Heart right ventricle (tissue), 16 donors: Measurements from ENCODE around the gene CBFB. TPM values are rescaled to one million over a fixed set of nuclear protein-coding genes. Genes with fewer than 3 reads are reported as not detected.
A peak's percentile ranks its signal among the peaks of the same experiment; 100 is the strongest.

Source experiments
- ATAC-seq, 8 donors: fragments of 200-7000 bp; cut with Tn5 transposase; one replicate each; pipeline ENCODE4 v1.9.1; 2020; ENCODE audit warnings: mild to moderate bottlenecking in 8 of 8, moderate library complexity in 8 of 8, moderate number of reproducible peaks in 1 of 8
- DNase-seq, 2 donors: peaks; one replicate each; pipeline ENCODE4 v3.0.0-alpha.2; 2020
- H3K27ac ChIP-seq, 10 donors: fragments of 200-600 bp; sonication (generic) in 2 of 10; one replicate each; pipeline versions ENCODE4 v1.5.0 to v1.8.0; 2020 to 2022; ENCODE audit warnings: mild to moderate bottlenecking in 3 of 10
- H3K27me3 ChIP-seq, 7 donors: fragments of 200-600 bp; one replicate each; pipeline ENCODE4 v1.8.0; 2021 to 2022; ENCODE audit warnings: mild to moderate bottlenecking in 2 of 7
- H3K36me3 ChIP-seq, 9 donors: fragments of 200-600 bp; sonication (generic) in 1 of 9; one replicate each; pipeline versions ENCODE4 v1.5.0 to v1.8.0; 2020 to 2022; ENCODE audit warnings: mild to moderate bottlenecking in 2 of 9
- H3K4me1 ChIP-seq, 9 donors: fragments of 200-600 bp; sonication (generic) in 1 of 9; one replicate each; pipeline versions ENCODE4 v1.5.0 to v1.8.0; 2020 to 2022; ENCODE audit warnings: mild to moderate bottlenecking in 4 of 9
- H3K4me3 ChIP-seq, 10 donors: fragments of 200-600 bp; sonication (generic) in 2 of 10; one replicate each; pipeline versions ENCODE4 v1.5.0 to v1.8.0; 2020 to 2022; ENCODE audit warnings: mild to moderate bottlenecking in 7 of 10, moderate library complexity in 2 of 10
- H3K9me3 ChIP-seq, 11 donors: fragments of 200-600 bp in 10 of 11; sonication (generic) in 2 of 11; one replicate each; pipeline versions ENCODE4 v1.5.0 to v1.8.0; 2013 to 2022; ENCODE audit warnings: mild to moderate bottlenecking in 2 of 11, control low read depth in 1 of 11, moderate library complexity in 1 of 11
- CTCF ChIP-seq, 9 donors: fragments of 200-600 bp; sonication (generic) in 2 of 9; IDR thresholded peaks; one replicate each; pipeline versions ENCODE4 v1.5.0 to v1.8.0; 2021 to 2022; ENCODE audit warnings: antibody characterized with exemption in 9 of 9, mild to moderate bottlenecking in 5 of 9, moderate library complexity in 1 of 9
- WGBS, 2 donors: extraction: QIAGEN DNeasy Blood & Tissue Kit; methylation state at CpG; one replicate each; pipeline ENCODE4 v1.1.7; 2013; ENCODE audit warnings: inconsistent platforms in 1 of 2; 5-methylcytosine and 5-hydroxymethylcytosine counted together
- intact Hi-C, 10 donors: fragments of 100-400 bp; cut with DNase I; formaldehyde crosslinking; loops; one replicate each; pipeline versions ENCODE4 v1.11.1 to v1.14.2; 2022
- polyA plus RNA-seq, 2 donors: library from polyadenylated mRNA; stranded (reverse); fragments of 200-250 nt; gene quantifications; one replicate each; pipeline ENCODE4 v1.2.3, GENCODE V29; 2013
- total RNA-seq, 10 donors: library from RNA; stranded (reverse); fragmentation: NEBNext Ultra II Directional in 3 of 10; extraction: Animal tissue kit (Norgen Biotek cat#: 25700) in 3 of 10; gene quantifications; one replicate each; pipeline versions ENCODE4 v1.2.1 to v1.2.4, GENCODE V29; 2021 to 2023
- donor health status: Arrhythmogenic right ventricular cardiomyopathy.
- donor health status: ischemic (EF 13 %, LVEDD 7.1; RV severe dilation, severe dysfunction).
- donor health status: healthy with polysubstance abuse.
- donor health status: DM: no; HTN: yes; CAD: no.
- donor health status: DM: no; HTN: no; CAD: no.
- donor health status: ischemic (EF 25% LVEDD 6.9; RV normal size, moderate dysfunction).
- donor health status: ischemic (EF 25% LVEDD 5.7; RV mildly dilated, moderate dysfunction).
- donor health status: healthy.
- donor health status: DM: yes; HTN: yes; CAD: no.
- donor health status: Ischemic cardiomyopathy.
- donor health status: ischemic (EF 35%, LVEDD 5.7; RV mildly dilated, moderate dysfunction).
- donor health status: nonischemic (EF 11% LVEDD 7.7; RV severe dilation, severe dysfunction).
- donor health status: DM: yes; HTN: yes; CAD: no.
- donor health status: PGD.
- donor health status: ischemic (EF 29% LVEDD 5.4; RV normal size, mild dysfunction).
- donor health status: nonischemic (EF 23%, LVEDD 6.1; RV moderate dilation, normal function).

CBFB gene
- total and polyA plus RNA-seq, 12 donors, result 17.6 to 36.4 (median 29.0) TPM

- H3K36me3 ChIP-seq, result no peaks in the 10 kb centered on the region
- no peak overlapping the region for H3K27ac ChIP-seq
- DNase-seq (no peak), ATAC-seq (no peak)
- no peak for TF ChIP-seq CTCF (IDR thresholded peaks at IDR 0.05)
- 73 to 82% methylated on average over 4 of the region's 4 CpGs for WGBS, 2 donors
- peaks cover 6 to 27% (median 17%) of the 10 kb centered on the region in 9 donors for H3K4me1 ChIP-seq
- no peak overlapping the region for H3K4me3 ChIP-seq
- H3K27me3 ChIP-seq, result peaks cover 0 to 32% (median 0%) of the 10 kb centered on the region in 7 donors
- intact Hi-C loops, result loop anchor here in 1 of 10 donors (10.0 kb wide), 1 partner anchor 137 kb away; the partner anchor contains the start of genes B3GNT9, FBXL8 and TRADD
- no peaks in the 10 kb centered on the region for H3K9me3 ChIP-seq
Measured at GRCh38 chr16:67017421-67017750, 11.6 kb upstream of the CBFB start.

GRCh38 chr16:67017810-67018488 lies 11.0 kb upstream of the CBFB start:
- H3K27me3 ChIP-seq, result peaks cover 0 to 26% (median 0%) of the 10 kb centered on the region in 7 donors

GRCh38 chr16:67019171-67019570 lies 9.8 kb upstream of the CBFB start:
- intact Hi-C loops, result loop anchor here in 1 of 10 donors (10.0 kb wide), 1 partner anchor 136 kb away; the partner anchor contains the start of genes B3GNT9, FBXL8 and TRADD

More at GRCh38 chr16:67017810-67018488, 11.0 kb upstream of the CBFB start:
- intact Hi-C loops, result loop anchor here in 1 of 10 donors (10.0 kb wide), 1 partner anchor 137 kb away; the partner anchor contains the start of genes B3GNT9, FBXL8 and TRADD
- peak; percentile 29 to 46 for DNase-seq
- H3K4me1 ChIP-seq, result peaks cover 6 to 30% (median 17%) of the 10 kb centered on the region in 9 donors
- peak in 2 of 8 donors; percentile 20 to 28 for ATAC-seq
- WGBS, 2 donors, result 47 to 50% methylated on average over 6 of the region's 6 CpGs
- no peak overlapping the region for H3K4me3 ChIP-seq
- H3K9me3 ChIP-seq, result no peaks in the 10 kb centered on the region
- TF ChIP-seq CTCF (IDR thresholded peaks at IDR 0.05), result peak; percentile 18 to 69 (median 51)
- no peak overlapping the region for H3K27ac ChIP-seq
- no peaks in the 10 kb centered on the region for H3K36me3 ChIP-seq

GRCh38 chr16:67021321-67021720 lies 7.6 kb upstream of the CBFB start:
- peaks cover 0 to 11% (median 0%) of the 10 kb centered on the region in 9 donors for H3K4me1 ChIP-seq
- intact Hi-C loops, result no loop called here
- ATAC-seq (no peak), DNase-seq (no peak)
- no peaks in the 10 kb centered on the region for H3K27me3 ChIP-seq
- no peak overlapping the region for H3K27ac ChIP-seq
- no peak for TF ChIP-seq CTCF (IDR thresholded peaks at IDR 0.05)
- no peaks in the 10 kb centered on the region for H3K9me3 ChIP-seq
- H3K36me3 ChIP-seq, result no peaks in the 10 kb centered on the region
- H3K4me3 ChIP-seq, result no peak overlapping the region
- WGBS, 2 donors, result 85 to 88% methylated on average over 3 of the region's 3 CpGs

More at GRCh38 chr16:67019171-67019570, 9.8 kb upstream of the CBFB start:
- 89 to 91% methylated on average over 8 of the region's 8 CpGs for WGBS, 2 donors
- no peak overlapping the region for H3K4me3 ChIP-seq
- no peak overlapping the region for H3K27ac ChIP-seq
- no peak for DNase-seq
- H3K27me3 ChIP-seq, result peaks cover 0 to 14% (median 0%) of the 10 kb centered on the region in 7 donors
- H3K9me3 ChIP-seq, result no peaks in the 10 kb centered on the region
- TF ChIP-seq CTCF (IDR thresholded peaks at IDR 0.05), result no peak
- H3K36me3 ChIP-seq, result no peaks in the 10 kb centered on the region
- ATAC-seq, result no peak
- H3K4me1 ChIP-seq, result peaks cover 0 to 20% (median 8%) of the 10 kb centered on the region in 9 donors
